GM19372 (cell line): ENCODE measurements around the gene RIPOR2.
"Not testable (repeated sequence)": the region's sequence is repeated elsewhere in the genome, so short reads cannot be mapped to it uniquely, and the experiment has no call there.

Experiments
- ATAC-seq: cut with Tn5 transposase; IDR thresholded peaks from one replicate; pipeline ENCODE4 v1.9.1; 2021; ENCODE audit warnings: mild to moderate bottlenecking, low read depth, moderate library complexity; ENCODE audit not compliant: unreplicated experiment

The RIPOR2 gene

DNA sequence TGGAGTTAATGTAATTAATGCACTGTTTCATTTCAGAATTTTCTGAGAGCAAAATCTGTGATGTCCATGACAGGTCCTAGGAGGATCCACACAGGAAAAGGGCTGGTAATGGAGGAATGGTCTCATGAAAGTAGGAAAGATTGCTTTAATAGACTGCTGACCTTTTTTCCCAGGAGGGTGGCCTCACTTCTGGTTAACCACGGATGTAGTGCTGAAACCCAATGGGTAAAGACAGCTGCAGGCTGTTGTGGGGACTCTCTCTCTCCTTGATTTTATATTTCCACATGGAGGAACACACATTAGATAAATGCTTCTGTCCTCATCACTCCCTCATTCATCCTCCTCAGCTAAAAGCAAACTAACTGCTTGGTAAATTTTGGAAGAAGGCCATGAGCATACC, 23.6 kb upstream of the RIPOR2 start:
- ATAC-seq = no peak

DNA sequence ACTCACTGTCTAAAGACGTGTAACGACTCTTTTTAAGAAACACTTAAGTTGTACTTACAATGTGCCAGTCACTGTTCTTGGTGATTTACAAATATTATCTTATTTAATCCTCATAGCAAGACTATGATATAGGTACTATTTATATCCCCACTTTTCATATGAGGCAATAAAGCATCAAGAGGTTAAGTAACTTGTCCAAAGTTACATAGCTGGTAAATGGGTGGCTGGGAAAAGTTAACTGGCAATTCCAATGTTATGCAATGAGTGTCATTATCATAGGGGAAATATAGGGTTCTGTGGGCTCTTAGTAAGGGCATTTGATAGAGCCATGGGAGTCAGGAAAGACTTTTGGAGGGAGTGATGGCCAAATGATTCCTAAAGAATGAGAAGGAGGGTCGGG, 21.4 kb upstream of the RIPOR2 start:
- no peak for ATAC-seq

DNA sequence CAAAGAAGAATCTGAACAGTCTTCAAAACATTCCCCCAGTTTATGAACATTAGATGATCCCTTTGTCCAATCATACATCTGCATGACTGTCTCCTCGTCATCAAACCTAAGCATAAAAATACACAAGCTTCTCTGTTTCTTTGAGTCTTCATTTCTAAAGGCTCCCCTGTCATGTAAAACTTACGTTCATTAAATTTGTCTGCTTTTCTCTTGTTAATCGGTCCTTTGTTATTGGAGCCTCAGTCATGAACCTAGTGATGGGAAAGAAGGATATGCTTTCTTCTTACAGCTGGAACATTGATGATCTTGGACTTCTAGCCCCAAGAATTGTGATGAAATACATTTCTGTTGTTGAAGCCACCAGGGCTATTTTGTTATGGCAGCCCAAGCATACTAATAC, 18.0 kb upstream of the RIPOR2 start:
- ATAC-seq = no peak

DNA sequence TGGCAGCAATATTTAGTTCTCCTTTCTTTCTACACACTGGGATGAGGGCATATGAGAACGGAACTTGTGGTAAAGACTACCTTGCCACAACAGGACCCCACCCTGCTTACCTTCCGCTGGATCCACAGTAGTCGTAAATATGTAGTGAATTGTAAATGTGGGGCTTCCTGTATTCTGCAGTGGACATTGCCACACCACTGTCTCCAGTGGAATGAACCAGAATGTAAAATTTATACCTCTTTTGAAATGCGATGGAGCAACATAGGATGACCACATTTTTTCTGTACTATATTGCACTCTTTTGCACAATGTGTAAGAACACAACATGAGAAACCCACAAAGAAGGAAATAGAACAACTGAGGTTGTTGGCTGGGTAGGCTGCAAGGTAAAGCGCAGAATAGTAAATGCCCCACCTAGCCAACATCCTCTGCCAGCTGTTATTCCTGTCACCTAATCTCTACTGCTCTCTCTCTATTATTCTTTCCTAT, 16.1 kb upstream of the RIPOR2 start:
- no peak for ATAC-seq

DNA sequence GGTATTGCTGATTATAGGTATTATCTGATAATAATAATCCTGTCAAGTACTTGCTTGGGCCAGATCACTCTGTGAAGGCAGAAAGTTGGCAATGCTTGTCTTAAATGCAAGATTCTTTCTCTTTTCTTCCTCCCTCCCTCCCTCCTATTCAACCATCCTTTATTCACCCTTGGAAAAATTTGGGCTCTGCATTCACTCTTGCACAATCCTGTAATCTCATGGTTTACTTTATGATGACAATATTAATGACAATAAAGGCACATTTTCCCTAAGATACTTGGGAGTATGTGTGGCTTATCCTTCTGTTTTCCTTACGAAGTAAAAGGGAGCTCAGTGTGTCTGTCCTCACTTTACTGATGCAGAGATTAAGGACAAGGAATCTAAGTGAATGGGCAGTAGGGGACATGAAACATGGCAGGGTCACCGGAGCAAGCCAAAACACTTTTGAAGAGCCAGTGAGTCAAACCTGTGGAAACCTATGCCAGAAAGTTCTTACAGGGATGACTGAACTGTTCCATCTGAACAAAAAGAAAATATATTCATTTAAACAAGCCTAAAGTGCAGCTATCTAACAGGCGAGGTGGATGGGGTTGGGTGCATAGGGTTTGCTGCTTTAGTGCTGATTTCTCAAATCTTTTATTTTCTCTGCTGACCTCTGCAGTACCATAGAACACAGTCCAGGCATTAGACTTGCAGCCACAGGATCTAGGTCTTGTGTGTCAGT, 14.6 kb upstream of the RIPOR2 start:
- no peak for ATAC-seq

DNA sequence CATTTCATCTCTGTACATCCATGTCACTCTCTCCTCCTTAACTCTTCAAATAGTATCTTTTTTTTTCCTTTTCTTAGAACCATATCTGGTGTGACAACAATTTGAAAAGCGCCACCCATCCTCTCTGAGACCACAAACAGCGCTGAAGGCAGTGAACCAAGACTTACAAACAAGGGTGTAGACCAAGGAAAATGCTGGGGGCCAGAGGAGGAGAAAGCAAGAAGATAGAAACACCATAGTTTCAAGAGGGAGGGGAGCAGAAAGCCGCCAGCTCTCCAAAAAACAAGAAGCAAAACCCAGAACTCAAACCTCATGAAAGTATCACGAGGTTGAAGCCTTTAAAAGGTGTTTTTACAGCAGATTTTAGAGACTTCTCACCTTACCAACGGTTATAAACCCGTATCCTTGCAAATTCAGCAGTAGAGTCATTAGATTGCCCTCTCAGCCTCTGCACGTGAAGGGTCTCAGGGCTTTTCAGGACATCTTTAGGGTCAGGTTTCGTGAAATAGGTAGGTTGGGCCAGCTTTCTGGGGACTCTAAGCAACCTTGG, 13.3 kb upstream of the RIPOR2 start:
- ATAC-seq = peak; percentile 95

DNA sequence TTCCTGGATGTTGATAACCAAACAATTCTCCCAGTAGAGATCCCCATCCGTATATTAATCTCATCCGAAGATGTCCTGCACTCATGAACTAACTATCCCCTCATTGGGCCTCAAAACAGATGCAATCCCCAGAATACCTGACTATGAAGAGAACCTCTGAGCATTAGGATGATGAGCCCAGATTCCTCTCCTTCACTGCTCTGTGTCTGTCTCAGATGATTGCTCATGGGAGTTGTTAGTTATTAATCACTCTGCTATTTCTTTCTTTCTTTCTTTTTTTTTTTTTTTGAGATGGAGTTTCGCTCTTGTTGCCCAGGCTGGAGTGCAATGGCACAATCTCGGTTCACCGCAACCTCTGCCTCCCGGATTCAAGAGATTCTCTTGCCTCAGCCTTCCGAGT, 12.5 kb upstream of the RIPOR2 start:
- ATAC-seq = not testable (repeated sequence)

DNA sequence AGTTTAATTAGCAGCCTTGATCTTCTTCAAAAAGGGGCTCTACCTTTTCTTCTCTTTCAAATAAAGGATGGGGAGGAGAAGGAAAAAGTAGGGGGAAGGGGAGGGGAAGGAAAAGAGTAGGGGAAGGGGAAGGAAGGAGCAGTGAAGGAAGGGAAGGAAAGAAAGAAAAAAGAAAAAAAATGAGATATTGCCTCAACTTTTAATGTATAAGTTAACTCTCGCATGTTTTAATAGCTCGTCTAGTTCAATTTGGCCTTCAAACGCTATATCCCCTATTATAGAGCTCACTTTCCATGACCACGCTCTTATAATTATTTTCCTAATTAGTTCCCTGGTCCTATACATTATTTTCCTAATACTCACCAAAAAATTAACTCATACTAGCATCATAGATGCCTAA, 11.9 kb upstream of the RIPOR2 start:
- no peak for ATAC-seq

DNA sequence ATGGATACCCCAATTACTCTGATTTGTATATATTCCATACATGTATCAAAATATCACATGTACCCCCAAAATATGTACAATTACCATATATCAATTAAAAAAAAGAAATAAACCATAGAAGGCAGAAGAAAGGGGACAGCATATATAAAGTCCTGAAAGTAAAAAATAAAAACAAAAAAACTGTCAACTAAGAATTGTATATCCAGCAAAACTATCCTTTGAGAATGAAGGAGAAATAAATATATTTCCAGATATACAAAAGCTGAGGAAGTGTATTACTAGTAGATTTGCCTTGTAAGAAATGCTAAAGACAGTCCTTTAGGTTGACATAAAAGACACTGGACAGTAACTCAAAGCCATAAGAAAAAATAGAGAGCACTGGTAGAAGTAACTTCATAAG, 9.3 kb upstream of the RIPOR2 start:
- no peak for ATAC-seq

DNA sequence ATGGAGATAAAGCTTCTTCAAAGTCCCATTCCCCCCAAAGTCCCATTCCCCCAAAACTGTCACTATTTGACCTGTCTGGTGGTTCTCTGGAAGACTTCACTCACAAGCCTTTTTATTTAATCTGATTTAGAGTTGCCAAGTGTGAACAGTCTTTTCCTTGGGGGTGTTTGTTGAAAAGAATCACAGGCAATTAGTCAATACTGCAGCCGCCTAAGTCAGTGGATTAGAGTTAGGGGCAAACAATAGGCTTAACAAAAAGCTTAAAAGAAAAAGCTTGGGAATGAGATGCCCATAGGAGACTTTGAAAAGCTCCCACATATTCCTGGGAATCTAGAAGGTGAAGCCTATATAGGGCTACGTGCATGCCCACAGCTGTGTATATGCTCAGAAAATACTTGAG, 8.0 kb upstream of the RIPOR2 start:
- ATAC-seq = no peak

DNA sequence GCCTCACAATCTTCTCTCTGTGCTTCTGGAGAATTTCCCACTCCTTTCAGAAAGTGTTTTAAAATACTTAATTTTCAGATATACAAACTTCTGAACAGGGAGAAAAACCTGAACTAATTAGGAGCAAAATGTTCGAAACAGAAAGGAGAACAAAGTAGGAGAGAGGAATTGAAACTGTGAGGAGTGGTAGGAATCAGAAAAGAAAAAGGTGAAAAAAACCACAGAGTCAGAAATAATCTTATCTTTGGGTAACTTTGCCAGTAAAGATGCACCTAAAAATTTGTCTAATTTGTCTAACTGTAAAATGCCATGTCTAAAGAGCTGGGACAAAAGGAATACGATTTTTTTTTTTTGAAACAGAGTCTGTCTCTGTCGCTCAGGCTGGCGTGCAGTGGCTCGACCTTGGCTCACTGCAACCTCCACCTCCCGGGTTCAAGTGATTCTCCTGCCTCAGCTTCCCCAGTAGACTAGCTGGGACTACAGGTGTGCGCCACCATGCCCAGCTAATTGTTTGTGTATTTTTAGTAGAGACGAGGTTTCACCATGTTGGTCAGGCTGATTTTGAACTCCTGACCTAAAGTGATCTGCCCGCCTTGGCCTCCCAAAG, 4.7 kb upstream of the RIPOR2 start:
- ATAC-seq = no peak

DNA sequence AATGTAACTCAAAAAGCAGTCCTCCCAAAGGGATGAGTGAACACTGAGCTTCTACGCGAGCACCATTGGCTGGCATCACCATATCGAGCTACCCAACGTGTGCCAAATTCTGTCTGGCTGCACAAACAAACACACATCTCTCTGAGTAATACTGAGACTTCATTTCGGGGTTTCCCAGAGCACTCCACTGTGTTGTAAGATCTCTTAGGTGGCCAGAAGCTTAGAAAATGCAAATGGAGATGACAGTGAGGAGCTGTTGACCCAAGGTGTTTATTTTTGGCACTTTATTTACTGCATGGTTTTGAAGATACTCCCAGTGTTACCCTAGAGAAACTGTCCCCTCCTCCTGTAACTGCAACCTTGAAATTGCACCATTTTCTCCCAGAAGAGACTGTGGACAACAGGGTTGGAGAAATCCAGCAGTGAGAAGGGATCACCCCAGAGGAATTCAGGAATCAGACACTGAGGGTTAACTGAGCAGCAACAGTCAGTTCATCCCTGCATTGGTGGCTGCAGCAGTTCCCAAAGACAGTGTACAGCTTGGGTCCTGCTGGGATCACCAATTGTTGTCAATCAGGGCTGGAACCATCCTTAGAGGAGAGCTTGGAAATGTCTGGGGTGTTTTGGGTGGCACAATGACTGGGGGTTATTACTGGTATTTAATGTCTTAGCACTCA, 1.0 kb upstream of the RIPOR2 start:
- peak; percentile 79 for ATAC-seq

DNA sequence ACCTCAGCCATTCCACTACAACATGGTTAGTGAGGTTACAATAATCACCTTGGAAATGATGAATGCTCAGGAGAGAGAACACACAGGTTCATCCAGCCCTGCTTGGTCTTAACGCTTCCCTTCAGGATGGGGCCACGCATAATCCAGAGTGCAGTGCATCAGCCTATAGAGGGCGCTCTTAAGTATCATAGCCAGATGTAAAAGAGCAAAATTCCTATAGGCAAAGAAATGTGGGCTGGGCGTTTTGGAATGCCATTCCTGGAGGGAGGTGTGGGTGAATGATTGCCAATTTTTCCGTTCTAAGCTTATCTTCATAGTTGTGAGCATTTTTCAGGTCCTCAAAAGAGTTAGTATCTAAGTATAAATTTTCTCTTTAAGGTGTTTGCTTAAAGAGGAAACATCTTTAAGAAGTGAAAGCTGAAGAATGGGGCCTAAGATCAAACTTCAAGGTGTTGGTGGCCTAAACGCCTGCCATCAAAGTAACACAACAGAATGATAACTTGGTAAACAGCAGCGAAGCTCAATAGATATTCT, 1.8 kb downstream of the RIPOR2 start:
- ATAC-seq = no peak

DNA sequence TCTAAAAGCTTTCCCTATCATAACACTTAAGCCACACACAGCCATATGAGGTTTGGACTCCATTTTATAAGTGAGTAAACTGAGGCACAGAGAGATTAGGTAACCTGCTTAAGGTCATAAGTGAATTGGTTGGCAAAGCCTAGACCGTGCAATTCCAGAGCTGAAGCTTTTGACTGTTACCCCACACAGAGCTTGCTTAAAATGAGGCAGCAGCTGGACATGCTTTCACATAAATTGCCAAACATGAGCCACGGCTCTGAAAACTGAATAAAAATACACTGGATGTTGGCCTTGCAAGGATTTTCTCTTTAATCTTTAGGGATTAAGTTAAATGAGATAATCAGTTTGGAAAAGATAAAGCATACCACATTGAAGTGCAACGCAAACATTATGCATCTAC, 2.5 kb downstream of the RIPOR2 start:
- no peak for ATAC-seq

DNA sequence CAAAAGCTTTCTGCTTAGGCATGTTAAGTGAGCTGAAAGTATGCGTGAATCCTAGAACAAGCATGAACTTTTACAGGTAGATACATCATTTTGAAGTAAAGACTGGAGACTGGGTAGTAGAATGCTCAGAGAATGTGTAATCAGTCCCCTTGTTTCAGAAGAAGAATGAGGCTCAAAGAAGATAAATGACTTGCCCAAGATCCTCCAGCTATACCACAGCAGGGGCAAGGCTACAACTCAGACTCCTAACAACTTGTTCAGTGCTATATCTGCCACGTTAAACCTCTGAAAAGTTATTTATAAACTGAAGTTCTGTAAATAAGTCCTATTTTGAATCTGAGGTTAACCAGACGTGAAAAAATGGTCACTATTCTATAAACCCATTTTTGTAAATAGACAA, 2.9 kb downstream of the RIPOR2 start:
- ATAC-seq = no peak

DNA sequence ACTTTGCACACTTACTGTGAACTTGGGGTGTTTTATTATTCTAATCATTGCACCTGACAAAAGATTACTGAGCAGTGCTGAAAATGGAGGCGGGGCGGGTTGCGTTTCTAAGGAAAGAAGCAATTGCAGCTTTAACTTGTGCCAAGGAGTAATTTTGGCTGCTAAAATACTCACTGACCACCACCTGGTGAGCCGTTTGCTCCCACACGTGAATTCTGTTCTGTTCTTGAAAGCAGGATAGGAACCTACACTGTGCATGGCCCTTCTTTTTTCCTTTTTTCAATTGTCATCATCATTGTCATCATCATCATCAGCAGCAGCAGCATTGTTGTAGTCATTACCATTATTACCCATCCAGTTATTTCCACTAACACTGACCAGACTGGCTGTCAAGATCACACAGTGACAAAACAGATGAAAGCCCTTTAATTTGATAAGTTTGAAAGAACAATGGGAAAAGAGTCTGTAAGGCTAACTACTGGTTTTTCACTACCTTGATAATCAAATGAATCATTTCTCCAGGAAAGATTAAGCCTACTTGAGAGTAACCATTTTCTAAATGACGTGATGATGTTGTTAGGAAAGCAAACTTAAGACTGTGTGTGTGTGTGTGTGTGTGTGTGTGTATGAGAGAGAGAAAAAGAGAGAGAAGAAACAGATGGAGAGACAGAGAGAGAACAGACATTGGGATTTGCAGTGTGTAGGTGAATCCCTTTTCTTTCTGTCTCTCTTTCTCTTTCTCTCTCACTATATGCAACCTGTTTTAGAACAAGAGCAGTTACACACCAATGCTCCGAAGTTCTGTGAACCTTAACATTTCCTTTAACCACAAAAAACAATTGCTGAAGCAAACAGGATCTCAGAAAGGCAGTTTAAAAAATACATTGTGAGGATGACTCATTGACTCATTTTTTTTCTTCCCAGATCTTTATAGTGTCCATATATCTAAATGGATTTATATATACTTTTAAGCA, 3.8 kb downstream of the RIPOR2 start:
- no peak for ATAC-seq

DNA sequence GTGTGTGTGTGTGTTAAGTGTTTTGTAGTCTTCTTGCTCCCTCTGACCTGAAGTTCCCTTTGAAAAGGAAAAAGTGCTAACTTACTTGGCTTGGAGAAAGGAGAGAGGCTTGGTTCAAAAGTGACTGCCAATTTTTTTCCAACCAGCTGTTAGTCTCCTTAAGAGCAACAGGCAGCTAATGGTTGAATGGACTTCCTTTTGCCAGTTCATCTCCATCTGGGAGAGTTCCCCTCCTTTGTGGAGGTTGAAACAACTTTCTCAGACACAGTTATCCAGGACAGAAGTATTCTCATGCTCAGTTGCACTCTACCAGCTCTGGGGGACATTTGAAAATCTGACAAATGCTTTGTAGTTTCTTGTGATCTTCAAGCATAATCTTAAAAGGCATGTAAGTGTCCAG, 4.5 kb downstream of the RIPOR2 start:
- ATAC-seq = no peak

DNA sequence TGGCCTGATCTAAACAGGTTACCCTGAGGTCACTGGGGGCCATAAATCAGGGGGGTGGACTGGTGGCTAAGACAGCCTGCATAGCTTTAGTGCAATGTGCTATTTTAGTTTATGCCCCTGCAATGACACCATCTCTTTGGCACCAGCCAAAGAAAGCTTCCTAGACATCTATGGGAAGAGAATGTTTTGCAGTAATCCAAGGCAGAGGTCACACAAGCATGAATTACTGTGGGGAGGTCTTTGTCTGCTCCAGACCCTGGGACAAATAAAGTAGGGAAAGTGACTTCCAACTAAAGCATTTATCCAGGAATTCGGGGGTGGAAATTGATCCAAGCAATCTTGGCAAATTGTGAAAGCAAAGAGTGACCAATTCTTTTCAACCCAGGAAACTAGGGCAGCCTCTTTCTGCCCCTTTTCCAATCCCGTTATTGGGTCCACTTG, 5.3 kb downstream of the RIPOR2 start:
- no peak for ATAC-seq

DNA sequence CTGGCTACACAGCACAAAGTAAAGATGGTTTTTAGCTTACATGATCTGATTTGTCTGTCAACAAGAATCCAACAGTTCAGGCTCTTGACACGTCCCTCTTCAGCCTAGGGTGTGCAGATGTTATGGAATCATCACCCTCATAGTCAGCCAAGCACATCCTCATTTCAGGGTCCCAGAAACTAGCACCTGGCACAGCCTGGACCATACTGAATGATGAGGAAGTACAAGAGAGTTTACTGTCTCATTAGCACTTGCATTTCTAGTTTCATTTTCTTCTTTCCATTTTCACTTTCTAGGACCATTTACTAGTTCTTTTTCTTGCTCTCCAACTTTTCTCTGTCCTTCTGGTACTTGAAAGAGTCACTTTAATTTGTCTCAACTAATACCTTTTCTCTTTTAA, 6.5 kb downstream of the RIPOR2 start:
- peak; percentile 53 for ATAC-seq
